Stimulated activated CD8-positive, alpha-beta memory T cell treated with anti-CD3 and anti-CD28 coated beads, Interleukin-15, amount 100 ng/mL, for 24 hours (primary cell): ENCODE data around the gene SCAND1.
A peak's percentile ranks its signal among the peaks of the same experiment; 100 is the strongest.
"Not testable (repeated sequence)": the region's sequence is repeated elsewhere in the genome, so short reads cannot be mapped to it uniquely, and the experiment has no call there.

Experiments
- DNase-seq: peaks from one replicate; pipeline ENCODE4 v3.0.0-alpha.2; 2020; ENCODE audit warnings: low read depth

Gene SCAND1

DNA sequence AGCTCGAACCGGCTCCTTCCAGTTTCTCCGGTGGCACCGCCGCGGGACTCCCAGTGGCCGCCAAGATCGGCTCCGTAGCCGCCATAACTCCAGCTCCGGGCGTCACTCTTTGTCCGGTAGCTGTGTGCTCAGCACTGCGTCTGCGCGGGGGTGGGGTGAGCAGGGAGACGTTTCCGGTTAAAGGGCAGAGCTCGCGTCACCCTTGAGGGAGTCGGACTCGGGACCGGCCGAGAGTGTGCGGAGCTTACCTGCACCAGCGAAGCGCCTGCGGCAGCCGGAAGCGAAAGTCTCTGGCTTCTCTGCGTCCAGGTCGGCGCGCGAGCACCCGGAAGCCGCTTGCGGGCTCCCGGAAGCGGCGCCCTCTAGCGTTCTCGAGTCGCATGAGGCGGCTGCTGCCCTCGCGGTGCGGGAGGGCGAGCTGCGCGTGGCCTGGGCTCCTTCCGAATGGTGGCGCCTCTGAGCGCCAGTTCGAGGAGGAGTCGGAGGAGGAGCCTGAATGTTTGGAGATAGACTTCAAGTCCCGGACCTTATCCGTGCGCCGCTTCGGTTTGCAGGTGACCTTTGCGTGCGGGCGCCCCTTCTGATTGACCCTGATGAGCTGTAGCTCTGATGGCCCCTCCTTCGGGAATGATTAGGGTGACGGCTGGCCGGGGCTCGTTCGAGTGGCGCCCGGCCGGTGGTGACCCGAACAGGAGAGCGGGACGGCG, at the start of gene SCAND1:
Gene SCAND1 (minus strand): TSS at position 303 of the 707 bp plus-strand sequence. CDS start 218 bp downstream, at position 85.
- peak; percentile 89 for DNase-seq

- no peak for DNase-seq
These were observed 49.7 kb upstream of the SCAND1 start for GRCh38 chr20:36004045-36004444.

DNA sequence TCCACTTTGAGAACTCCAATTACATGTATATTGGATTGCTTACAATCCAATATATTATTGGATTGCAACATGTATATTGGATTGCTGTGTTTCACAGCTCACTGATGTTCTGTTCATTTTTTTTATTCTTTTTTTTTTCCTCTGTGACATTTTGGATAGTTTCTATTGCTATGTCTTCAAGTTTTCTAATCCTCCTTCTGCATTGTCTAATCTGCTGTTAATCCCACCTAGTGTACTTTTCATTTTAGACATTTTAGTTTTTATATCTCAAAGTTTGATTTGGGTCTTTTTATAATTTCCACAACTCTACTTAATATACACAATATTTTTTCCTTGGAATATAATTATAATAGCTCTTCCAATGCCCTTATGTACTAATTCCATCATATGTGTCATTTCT, 48.6 kb upstream of the SCAND1 start:
- DNase-seq: no peak

DNA sequence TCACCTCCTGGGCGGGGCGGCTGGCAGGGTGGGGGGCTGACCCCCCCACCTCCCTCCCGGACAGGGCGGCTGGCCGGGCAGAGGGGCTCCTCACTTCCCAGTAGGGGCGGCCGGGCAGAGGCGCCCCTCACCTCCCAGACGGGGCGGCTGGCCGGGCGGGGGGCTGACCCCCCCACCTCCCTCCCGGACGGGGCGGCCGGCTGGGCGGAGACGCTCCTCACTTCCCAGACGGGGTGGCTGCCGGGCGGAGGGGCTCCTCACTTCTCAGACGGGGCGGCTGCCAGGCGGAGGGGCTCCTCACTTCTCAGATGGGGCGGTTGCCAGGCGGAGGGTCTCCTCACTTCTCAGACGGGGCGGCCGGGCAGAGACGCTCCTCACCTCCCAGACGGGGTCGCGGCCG, 47.0 kb upstream of the SCAND1 start:
- DNase-seq: not testable (repeated sequence)

DNA sequence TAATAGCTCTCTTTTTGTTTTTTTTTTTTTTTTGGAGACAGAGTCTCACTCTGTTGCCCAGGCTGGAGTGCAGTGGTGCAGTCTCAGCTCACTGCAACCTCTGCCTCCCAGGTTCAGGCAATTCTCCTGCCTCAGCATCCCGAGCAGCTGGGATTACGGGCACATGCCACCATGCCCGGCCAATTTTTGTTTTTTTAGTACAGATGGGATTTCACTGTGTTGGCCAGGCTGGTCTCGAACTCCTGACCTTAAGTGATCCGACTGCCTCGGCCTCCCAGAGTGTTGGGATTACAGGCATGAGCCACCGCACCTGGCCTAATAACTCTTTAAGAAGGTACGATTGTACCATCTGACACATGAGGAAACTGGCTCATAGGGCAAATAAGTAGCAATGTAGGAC, 42.2 kb upstream of the SCAND1 start:
- not testable (repeated sequence) for DNase-seq

DNA sequence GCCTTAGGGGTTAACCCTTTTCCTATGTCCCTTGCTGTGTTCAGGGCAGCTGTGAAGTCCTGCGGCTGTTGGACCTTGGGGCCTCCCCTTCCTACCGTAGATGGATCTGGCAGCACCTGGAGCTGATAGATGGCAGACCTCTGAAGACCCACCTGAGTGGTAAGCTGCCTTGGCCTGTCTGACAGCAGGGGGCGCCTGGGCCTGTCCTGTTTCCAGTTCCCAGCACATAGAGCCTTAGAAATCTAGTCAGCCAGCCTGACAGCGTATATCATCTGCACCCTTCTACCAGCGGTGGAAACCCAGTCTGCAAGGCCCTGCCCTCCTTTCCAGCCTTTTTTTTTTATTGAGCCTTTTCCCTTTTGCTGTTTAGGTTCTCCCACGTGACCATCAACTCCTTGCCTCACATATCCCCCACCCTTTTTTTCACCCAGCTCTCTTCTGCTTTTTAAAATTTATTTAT, 40.7 kb upstream of the SCAND1 start:
- peak; percentile 52 for DNase-seq

GRCh38 chr20:35992713-35993335, 38.5 kb upstream of the SCAND1 start:
- DNase-seq: no peak

- DNase-seq: no peak
These were observed 37.0 kb upstream of the SCAND1 start for GRCh38 chr20:35991142-35991771.

DNA sequence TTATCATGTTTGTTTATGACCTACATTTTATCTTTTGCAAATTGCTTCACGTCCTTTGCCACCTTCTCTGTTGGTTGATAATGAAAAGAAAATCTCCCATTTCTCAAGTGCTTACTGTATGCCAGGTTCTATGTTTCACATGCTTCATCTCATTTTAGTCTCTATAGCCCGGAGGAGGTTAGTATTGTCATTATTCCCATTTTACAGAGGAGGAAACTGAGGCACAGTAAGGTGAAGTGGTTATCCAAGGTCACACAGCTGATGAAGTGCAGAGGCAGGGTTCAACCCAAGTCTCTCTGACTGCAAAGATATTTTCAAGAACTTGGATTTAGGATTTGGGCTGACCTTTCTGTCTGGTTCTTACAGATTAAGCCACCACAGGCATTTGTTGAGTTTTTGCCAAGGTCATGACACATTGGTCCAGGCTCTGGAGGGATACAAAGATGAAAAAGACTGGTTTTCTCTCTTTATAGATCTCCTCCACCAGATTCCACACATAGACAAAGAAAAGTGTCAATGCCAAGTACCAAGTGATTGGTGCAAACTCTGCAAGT, 34.7 kb upstream of the SCAND1 start:
- no peak for DNase-seq

DNA sequence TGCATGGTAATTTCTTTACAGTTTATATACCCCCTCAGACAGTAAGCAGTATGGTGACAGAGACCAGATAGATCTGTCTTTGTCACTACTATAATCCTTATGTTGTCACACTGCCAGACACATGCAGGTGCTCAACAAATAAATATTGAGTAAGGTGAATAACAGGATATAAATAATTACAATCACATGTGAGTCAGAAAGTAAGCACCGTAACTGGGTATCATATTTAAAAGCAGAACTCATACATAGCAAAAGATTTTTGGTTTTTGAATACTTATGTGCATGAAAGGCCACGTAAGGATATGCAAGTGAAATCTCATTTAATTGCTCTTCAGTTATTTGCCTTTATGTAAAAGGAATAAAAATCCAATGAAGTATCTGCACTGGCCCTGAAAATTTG, 31.5 kb upstream of the SCAND1 start:
- no peak for DNase-seq

DNA sequence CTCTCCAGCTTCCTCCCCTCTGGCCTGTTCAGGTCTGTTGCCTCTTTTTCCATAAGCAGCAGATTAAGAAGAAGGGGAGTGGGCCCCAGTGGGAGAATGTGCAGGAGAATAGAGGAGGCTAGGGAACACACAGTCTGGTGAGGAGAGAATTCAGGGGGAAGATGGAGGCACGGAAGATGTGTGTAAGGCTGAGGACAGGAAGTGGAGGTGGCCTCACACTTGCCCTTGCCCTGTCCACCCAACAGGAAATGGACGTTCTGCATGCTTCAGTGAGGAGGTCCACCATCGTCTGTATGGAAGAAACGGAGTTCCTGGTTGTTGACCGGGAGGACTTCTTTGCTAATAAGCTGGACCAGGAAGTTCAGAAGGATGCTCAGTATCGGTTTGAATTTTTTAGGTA, 30.1 kb upstream of the SCAND1 start:
- DNase-seq: no peak

- no peak for DNase-seq
These were observed 27.7 kb upstream of the SCAND1 start for GRCh38 chr20:35981969-35982368.

GRCh38 chr20:35979544-35979943, 25.2 kb upstream of the SCAND1 start:
- no peak for DNase-seq

- DNase-seq: no peak
These were observed 23.8 kb upstream of the SCAND1 start for GRCh38 chr20:35978041-35978513.

DNA sequence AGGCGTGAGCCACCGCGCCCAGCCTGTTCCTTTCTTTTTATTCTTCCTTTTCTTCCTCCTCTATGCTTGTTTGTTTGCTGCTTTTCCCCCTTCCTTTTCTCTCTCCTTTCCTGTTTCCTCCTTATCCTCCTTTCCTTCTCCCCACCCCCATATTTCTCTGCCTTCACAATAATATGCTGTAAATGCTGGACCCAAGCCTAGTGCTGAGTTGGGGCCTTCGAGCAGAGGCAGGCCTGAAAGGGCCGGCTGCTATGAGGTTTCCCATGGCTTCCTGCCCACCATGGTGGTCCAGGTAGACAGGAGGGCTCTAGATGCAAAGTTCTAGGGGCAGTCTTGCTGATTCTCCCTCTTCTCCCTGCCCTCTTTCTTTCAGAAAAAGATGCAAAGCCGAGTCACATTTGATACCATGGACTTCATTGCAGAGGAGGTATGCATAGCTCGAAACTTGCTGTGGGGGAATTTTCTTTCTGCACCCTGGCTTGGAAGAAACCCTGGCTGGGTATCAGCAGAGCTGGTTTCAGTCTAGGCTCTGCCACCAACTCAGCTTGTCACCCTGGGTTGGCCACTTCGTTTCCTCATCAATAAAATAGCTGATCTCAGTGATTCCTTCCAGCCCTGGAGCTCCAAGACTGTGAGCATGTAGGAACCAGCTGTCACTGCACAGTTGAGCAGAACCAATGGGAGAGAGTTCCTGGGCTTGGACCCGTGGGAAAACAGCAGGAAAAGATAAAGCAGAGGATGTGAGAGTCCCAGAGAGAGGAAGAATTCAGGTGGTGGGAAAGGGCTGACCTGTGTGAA, 21.5 kb upstream of the SCAND1 start:
- DNase-seq: no peak

DNA sequence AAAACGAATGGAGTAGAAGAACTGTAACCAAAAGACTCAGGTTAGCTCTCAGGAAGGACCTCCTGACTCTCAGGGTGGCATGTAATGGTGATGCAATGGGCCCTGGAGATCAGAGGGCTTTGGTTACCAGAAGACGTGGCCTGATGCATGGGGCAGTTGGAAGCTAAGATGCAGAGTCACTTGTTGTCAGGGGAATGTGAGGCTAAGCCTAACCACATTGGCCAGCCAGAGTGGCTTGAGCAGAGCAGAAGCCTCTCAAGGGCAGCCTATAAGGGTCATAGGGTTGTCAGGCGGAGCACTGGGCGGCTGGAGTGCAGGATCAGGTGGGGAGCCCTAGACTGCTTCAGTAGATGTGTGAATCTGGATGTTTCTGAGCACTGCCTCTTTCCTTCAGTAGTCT, 20.0 kb upstream of the SCAND1 start:
- DNase-seq: no peak

DNA sequence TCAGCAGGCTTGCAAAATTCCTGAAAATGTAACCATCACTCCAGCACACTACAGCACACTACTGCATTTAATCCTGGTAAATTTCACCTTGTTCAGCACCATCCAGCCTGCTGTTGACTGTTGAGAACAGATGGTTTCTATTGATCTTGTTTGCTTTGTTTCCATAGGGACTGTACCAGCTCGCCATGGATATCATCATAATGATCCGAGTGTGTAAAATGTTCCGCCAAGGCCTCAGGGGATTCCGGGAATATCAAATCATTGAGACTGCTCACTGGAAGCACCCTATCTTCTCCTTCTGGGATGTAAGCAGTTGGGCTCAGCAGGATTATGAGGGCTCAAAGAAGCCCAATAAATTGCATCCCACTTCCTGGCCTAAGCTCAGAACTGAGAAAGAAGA, 18.2 kb upstream of the SCAND1 start:
- DNase-seq: no peak

DNA sequence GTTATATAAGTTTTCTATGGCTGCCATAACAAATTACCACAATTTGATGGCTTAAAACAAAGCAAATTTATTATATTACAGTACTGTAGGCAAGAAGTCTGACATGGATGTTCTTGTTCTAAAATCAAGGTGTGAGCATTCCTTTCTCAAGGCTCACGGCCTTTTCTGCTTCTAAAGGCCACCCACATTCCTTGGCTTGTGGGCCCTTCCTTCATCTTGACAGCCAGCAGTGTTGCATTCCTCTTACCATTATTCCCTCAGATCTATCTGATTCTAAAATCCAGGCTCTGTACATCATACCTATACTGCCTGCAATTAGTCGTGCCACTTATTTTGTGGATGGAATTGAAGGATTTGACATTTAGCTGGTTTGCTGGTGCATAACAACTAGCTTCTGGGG, 17.7 kb upstream of the SCAND1 start:
- no peak for DNase-seq

- DNase-seq: no peak
These were observed 14.6 kb upstream of the SCAND1 start for GRCh38 chr20:35968930-35969329.

GRCh38 chr20:35967979-35968640, 13.8 kb upstream of the SCAND1 start, which contains the start of gene CNBD2:
Gene CNBD2, plus strand, starts transcription at chr20:35968590. Its CDS starts 173 bp downstream, at chr20:35968763.
- no peak for DNase-seq

GRCh38 chr20:35963878-35964277, 9.6 kb upstream of the SCAND1 start:
- no peak for DNase-seq
